HG03442 (cell line): ENCODE results near the gene PTPRD.

Source experiments
- ATAC-seq: cut with Tn5 transposase; IDR thresholded peaks from one replicate; pipeline ENCODE4 v1.9.1; 2021; ENCODE audit warnings: mild to moderate bottlenecking, moderate library complexity; ENCODE audit not compliant: unreplicated experiment

PTPRD gene

DNA sequence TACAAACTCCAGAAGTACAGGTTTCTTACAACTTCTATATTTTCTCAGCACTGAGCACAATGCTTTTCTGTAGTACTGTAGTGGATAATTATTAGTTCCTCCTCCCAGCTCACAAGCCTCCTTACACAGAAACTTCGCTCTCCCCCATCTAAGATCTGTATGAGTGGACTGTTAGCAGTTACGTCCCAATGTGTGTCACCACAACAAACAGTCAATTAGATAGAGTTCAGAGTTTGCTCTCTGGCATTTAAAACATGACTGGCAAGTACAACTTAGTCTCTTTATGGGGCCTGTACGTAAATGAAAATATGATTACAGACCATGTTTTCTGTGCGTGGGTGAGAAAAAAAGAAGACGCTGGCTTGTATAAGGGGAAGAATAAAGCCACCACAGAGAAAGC lies 2181.9 kb downstream of the PTPRD start:
- ATAC-seq: no peak

DNA sequence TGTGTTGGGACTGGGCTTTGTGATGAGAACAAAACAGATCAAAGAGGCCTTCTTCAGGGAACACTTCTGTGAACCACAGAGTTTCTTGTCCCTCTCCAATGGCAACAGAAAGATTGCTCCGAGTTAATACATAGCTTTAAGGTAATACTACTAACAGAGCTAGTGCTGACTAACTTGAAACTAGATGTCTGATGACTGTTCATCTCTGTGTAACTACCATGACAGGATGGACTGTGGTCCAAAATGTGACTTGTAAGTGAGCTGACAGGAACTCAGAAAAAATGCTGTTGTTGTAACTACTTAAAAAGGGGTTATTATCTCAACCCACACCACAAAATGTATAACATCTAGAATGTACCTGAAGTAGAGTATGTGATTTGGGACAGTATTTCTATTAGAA lies 2183.0 kb downstream of the PTPRD start:
- ATAC-seq: no peak

DNA sequence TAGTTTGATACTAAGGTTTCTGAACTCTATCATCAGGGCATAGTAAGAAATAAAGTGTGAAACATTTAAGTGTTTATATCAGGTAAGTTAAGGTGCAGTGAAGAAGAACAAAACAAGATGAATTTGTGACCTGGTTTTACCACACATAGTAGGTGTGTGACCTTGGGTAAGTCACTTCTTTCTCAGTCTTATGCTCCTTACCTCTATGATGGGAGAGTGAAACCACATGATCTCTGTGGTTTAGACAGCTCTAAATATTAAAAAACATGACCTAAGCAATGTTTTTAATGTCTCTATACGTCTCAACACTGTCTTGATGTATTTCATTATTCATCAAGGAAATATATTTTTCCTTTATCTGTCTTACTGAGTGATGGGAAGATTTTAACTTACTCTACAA lies 2183.6 kb downstream of the PTPRD start:
- ATAC-seq: no peak

DNA sequence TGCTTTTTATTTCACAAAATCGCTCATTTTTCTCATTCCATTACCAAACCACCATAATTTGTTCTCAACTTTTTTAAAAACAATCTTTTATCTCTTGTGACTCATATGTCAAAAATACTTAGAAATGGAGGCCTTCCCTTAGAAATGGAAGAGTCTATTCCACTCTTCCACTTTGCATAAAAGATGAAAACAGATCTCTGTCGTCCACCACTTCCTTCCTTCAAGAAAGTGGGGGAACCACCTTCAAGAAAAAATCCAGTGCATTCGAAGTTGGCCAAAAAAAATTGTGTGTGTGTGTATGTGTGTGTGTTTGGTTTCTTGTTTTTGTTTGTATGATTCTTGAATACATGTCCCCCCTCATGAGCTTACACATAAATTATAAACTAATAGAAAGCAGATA lies 2184.4 kb downstream of the PTPRD start:
- no peak for ATAC-seq

DNA sequence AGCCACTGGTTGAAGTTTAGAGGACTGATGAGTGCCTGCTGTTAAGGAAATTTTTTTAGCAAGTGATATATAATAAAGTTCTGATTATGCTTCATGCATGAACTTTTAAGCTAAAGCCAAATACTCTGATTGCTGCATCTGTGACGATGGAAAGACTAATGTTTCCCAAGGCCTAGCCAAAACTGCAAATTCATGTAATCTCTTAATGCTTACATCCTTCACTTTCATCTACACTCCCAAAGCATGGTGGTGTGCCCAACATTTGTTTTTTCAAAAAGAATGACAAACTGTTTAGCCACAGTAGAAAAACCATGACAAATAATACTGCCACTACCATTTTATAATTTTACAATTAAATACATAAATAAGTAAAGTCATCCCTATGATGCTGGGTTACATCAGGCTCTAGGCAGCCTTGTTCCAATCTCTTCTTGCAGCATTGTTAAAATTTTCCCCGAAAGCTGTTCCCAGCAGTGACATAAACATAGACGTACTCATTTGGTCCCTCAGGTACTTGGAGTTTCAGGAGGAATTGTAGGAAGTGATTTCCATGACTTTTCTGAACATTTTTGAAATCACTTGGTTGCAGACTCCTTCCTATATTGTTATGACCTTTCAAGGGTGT lies 2187.9 kb downstream of the PTPRD start:
- no peak for ATAC-seq

DNA sequence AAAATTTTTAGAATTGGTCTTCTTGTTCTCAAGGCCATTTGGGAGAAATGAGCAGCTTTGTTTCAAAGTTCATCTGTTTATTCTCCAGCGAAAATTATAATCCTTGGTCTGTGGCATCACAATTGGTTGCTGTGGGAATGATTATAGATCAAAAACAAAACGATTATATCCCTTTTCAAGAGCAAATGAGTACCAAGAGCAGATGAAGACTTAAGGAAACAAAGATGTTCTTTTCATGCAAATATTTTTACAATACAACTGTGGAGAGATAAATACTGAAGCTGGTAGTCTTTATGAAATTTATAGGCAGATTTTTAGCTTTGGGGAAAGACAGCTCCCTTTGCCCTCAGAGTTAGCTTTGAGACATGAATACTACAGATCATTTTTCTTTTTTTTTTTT lies 2192.4 kb downstream of the PTPRD start:
- ATAC-seq: no peak

DNA sequence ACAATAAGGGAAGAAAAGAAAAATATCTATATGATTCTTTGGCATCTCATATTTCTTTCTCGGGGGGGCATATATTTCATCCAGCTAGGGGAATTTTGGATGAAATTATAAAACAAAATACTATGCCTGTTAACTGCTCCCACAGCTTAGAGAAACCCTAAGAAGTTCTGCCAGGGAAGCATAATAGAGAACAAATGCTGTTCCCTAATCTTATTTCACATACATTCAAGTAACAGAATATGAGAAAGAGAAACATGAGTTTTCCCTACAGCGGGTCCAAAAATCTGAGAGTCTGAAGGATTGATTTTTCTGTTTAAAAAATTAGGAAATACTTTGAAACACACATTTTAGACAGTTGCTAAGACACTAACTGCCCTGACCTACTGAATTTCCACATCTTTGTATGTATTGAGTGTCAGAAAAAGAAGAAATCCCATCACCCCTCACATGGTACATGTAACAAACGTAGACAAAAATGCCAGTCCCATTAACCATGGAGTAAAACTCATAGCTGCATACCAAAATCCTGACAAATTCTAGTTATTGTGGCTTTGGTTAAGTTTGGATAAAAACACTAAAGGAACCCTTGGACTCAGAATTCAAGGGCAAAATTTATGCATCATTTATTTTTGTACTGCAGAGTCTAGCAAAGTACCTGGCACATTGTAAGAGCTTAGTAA lies 2193.1 kb downstream of the PTPRD start:
- ATAC-seq: no peak

DNA sequence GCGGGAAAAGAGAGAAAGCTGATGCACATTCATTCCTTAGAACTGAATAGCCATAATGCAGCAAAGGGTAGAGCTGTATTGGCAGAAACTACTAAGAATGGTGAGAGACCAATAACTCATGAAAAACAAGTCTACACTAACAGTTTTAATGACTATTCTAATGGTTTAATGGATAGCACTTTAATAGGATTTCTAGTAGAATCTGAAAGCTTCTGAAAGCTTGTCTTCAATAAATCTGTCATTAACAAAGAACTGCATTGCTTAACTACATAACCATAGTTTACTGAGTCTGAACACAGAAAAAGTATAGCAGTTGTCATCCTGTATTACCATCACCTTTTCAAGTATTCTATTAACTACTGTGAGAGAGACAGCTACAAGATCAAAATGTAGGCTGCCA lies 2195.5 kb downstream of the PTPRD start:
- no peak for ATAC-seq

DNA sequence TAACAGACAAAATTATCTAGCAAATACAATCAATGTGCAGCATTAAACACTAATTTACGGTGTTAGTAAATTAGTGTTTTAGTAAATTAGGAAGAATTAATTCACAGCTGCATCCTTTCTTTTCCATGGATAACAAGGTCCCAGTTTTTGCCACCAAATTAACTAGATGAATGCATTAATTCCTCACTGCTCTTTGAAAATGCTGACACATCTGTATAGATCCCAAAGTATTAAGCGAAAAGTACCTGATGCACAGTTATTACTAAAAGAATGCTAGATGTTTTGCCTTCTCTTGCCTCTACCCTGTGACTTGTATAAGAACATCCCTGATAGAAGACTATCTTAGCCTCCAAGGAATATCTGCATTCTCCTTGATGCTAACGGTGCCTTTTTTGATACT lies 2200.5 kb downstream of the PTPRD start:
- ATAC-seq: no peak

DNA sequence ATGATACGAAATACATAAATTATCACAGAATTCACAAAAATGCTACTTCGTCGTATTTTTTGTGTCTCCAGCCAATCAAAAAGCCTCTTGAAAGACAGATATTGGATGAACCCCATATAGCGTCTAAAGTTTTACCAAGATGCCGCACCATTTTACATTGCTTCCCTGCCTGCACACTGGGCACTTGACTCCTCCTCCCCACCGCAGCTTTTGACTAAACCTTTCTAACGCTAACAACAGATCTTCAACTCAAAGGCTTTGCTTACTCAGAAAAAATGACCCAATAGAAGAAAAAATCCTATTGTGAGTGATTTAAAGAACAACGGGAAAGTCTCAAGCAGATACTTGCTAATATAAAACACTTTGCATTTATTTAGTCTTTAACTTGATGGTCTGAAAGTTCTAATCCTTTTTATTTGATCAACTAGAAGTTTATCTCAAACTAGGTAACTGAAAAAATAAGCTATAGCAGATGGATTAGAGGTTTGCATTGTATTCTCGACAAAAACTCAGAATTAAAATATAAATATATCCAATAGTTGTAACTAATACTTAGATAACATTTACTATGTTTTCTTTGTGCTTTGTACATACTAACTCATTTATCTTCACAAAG lies 2204.1 kb downstream of the PTPRD start:
- ATAC-seq: no peak

DNA sequence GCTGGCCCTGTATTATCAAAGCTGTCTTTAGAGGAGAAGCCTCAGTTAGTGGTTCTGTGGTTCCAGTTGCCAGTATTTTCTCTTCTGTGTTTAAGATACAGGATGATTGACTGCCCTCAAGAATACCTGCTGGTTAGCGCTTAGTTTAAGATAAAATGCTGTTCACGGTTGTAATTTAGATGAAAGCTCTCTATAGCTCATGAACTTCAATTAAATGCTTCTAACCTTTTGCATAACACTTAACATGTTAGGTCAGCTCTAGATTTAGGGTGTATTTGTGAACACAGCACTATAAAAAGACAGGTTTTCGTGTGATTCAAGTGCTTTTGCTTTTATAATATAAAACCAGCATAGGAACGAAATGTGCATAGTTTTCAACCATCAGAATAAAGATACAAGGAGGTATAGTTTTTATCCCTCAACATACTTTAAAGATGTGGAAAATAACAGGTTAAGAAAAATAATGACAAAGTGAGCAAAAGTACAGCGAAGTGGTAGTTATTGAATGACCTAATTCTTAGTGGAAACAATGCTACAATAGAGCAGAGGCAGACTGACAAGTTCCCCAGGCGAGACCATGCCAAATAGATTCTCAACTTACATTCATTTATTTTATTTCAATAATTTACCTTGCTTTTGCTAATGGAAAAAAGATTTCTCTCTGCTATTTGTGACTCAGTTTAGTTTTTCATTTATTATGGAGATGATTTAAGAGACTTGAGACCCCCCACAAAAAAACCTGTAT lies 2210.7 kb downstream of the PTPRD start:
- no peak for ATAC-seq

DNA sequence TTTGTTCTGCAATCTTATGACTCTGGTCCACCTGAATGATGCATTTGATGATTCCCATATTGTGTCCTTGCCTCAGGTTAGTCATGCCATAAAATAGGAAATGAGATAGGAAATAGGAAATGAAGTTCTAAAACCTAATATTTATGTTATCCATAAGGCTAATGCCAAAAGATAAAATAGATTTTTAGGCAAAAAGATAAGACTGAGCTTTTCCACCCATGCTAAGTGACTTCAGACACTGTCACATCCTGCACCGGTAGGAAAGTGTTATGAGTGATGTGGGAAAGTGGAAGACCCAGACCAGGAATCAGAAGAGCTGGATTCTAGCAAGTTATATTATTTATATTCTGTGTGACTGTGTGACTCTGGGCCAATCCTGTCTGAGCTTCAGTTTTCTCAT lies 2212.4 kb downstream of the PTPRD start:
- no peak for ATAC-seq

DNA sequence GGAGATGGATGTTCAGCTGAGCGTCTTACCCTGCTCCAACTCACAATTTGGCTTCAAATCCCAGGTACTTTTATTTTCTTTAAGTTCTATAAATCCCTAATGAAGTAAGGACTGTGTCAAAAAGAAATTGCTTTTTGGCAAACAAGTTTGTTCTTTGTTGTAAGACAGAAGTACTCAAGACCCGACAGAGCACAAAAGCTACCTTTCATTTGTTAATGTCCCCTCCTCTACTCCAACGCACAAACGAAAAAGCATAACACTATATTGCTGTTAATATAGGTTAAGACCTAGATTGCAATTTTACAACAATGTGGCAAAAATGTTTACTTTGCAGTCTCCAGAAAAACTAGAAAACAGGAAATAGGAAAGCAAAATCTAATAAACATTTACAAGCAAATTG lies 2217.8 kb downstream of the PTPRD start:
- no peak for ATAC-seq

DNA sequence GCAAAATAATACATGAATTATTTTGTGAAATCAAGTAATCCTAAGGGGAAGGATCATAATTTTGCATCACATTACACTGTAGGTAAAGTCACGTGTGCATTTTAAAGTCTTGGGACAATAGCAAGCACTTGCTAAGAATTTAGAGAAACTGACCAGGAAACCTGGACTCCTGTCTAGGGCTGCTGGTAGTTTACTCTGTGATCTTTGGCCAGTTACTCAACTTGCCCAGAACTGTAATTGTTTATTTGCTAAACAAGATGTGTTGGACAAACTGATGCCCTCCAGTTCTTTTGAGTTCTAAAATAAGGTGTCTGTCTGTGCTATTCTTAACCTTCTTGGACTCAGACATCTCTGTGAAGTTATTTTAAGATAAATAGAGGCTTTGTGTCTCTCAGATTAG lies 2218.5 kb downstream of the PTPRD start:
- no peak for ATAC-seq

DNA sequence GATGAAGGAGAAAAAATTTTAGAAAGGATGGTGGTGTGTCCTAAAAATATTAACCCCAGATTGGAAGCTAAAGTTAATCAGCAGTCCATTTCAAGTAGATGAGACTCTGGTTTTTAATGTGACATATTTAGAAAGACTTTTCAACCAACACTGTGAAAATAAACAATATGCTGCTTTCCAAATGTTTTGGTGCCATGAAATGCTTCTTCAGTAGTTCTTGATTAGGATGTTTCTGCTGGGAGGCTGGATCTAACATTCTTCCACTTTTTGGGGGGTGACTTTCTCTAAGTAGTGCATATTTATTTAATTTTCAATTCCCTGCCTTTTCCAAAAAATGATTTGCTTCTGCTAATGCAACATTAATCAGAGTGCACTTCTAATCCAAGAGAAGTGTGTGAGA lies 2219.9 kb downstream of the PTPRD start:
- ATAC-seq: no peak

DNA sequence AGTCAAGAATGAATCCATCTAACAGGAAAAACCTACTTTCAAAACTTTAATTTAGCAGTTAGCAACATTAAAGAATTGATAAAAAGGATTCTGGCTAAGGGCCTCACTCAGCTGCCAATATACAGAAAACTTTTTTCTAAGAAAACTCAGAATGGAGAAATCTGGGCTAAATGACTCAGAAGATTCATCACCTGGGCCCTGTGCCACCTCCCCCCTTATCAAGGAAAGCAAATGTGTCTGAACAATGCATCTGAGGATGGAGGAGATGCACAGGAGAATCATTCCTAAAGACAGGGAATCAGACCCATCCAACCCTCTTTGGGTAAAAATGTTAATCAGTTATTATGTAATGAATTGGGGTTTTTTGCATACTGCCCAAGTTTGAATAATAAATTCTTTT lies 2221.2 kb downstream of the PTPRD start:
- no peak for ATAC-seq

DNA sequence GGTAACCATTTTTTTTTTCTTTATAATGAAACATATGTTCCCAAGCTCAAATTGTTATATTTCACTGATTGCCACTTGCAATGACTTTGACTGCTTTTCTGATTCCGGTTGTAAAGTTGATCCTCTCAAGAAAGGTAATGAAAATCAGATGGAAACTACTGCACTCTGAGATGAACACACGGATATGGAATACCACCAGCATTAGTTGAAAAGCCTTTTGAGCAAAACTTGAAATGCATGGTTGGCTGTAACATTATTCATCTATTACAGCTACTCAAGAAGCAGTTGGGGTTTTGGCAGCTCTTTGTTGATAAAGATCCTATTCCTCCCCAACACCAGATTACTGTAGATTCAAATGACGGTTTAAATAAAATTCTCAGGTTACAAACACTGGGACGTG lies 2221.7 kb downstream of the PTPRD start:
- ATAC-seq: no peak

DNA sequence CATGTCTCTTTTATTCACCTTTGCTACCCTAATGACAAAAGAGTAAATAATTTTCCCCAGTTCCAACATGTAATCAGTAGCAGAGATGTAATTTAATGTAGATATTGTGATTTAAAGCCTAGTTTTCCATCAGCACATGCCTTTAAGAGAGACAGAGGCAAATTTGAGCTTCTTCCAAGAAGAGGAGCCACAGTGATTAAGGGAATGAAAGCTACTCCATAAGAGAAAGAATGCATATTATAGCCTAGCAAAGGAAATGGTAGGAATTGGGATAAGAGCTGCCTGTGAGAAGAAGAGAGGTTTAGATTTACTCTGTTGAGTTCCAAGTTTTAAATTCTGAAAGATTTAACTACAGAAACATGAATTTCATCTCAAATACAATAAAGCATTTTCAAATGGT lies 2222.2 kb downstream of the PTPRD start:
- ATAC-seq: no peak

DNA sequence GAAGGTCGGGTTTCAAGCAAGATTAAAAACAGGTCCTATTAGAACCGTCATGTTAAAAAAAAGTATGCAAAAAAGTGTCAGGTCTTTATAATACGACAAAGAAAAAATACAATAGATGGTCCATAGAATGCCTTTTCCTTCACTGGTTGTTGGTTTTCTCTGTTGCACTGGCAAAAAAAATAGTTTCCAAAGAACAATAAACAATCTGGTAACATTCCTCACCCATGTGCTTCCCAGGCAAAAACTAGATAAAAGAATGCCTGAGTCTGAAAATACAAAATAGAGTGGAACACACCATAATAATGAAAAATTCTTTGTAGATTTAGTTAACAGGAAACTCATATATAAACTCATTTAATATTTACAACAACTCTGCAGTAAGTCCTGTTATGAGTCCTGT lies 2223.3 kb downstream of the PTPRD start:
- no peak for ATAC-seq

DNA sequence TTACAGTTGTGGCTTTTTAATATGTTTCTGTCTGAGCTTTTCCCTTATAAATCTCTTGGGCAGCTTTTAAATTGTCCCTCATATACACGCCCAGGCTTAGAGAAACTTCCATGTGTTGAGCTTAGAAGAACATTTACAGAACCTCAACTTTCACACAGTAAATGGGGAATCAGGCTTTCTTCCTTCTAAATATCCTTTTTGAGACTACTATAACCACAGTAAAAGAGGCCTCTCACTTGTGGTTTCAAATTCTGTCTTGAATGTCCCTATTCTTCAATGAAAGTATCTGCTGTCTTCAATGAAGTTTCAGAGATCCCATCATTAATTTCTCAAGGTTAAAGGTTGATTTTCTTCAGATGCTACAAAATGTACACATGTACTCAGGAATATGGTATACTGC lies 2224.7 kb downstream of the PTPRD start:
- ATAC-seq: no peak

DNA sequence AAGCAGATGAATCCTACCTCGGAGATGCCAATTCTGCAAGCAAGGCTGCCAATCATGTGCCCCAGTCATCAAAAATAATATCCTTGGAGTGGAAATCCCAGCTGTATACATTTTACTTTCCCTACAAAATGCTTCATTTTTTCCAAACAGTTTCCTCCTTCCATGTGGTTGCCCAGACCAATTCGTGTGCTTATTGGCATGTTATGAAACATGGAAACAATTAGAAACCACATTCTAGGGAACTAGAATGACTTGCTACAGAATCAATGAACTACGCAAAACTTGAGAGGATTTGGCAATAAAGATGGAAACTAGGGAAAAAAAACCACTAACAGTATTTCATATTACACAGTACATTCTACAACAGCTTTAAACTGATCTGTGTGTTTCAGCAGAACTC lies 2228.7 kb downstream of the PTPRD start:
- no peak for ATAC-seq
